ENCODE results near the gene ITGA2. TPM values are rescaled to one million over a fixed set of nuclear protein-coding genes. Genes with fewer than 3 reads are reported as not detected.

The ITGA2 gene
- total RNA-seq, 1 experiment from 2014 or later: 36.6 TPM

DNA sequence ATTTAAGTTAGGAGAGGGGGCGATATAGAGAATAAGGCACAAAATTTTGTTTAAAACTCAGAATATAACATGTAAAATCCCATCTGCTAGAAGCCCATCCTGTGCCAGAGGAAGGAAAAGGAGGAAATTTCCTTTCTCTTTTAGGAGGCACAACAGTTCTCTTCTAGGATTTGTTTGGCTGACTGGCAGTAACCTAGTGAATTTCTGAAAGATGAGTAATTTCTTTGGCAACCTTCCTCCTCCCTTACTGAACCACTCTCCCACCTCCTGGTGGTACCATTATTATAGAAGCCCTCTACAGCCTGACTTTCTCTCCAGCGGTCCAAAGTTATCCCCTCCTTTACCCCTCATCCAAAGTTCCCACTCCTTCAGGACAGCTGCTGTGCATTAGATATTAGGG, 102.1 kb downstream of the ITGA2 start:
- Histone ChIP-seq H4K20me1 (ENCODE audit: insufficient read depth) (no peaks in the 10 kb centered on the region), H3K4me3 (replicated peaks in 1 of 2; ENCODE audit: low read depth in 1 of 2, low read length in 2 of 2) (no peak overlapping the region), H3K27ac (ENCODE audit: low read depth, low read length) (no peak overlapping the region), H3K27me3 (ENCODE audit: insufficient read depth, low read length) (no peaks in the 10 kb centered on the region), H3K9me3 (ENCODE audit: control insufficient read depth in 1 of 2, insufficient read depth in 1 of 2, low read depth in 1 of 2, low read length in 2 of 2) (no peaks in the 10 kb centered on the region), H3K79me2 (ENCODE audit: insufficient read depth, low read length) (no peaks in the 10 kb centered on the region), H3K4me1 (ENCODE audit: control insufficient read depth in 1 of 2, insufficient read depth in 2 of 2, low read length in 2 of 2) (peaks cover 5 to 8% of the 10 kb centered on the region in 2 experiments; a peak in 3 of 4 replicates), H3K9ac (ENCODE audit: low read length) (no peak overlapping the region), H2AFZ (ENCODE audit: low read depth, low read length, poor library complexity, severe bottlenecking) (no peak overlapping the region), H3K36me3 (ENCODE audit: control insufficient read depth in 1 of 2, insufficient read depth in 2 of 2, low read length in 2 of 2) (peaks cover 4 to 34% of the 10 kb centered on the region in 2 experiments; a peak in 3 of 4 replicates), H3K4me2 (ENCODE audit: low read length) (peak overlapping the region; percentile 13; the same call in 1 of the 2 replicates), H3K9me2 (ENCODE audit: insufficient read depth) (no peaks in the 10 kb centered on the region)
- intact Hi-C loops (cut with micrococcal nuclease): no loop called here
- BruUV-seq (replicated peaks): no TSS peak
- peak; percentile 65 for ATAC-seq
- RAD21 ChIA-PET (ENCODE audit: low non-redundant PET in 1 of 2, low total read pairs in 2 of 2, uncharacterized antibody in 2 of 2, unreplicated experiment in 2 of 2): no interaction called here
- POLR2A ChIA-PET: no interaction called here
- CTCF ChIA-PET: interaction anchor here (1.3 kb wide), 1 partner anchor 143 kb away, joined by 5 read pairs; no protein-coding TSS in a partner anchor
- no peak for DNase-seq (ENCODE audit: low read depth, low spot score)
- TF ChIP-seq, protein P1, sequence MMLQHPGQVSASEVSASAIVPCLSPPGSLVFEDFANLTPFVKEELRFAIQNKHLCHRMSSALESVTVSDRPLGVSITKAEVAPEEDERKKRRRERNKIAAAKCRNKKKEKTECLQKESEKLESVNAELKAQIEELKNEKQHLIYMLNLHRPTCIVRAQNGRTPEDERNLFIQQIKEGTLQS (IDR thresholded peaks at IDR 0.05): no peak
- TF ChIP-seq TCF7L2 (IDR thresholded peaks at IDR 0.05; ENCODE audit: borderline replicate concordance, extremely low read depth, insufficient read depth, insufficient read length) (no peak), CEBPB (IDR thresholded peaks at IDR 0.05; ENCODE audit: low read depth) (no peak), SIN3A (IDR thresholded peaks at IDR 0.05; ENCODE audit: low read depth) (no peak), JUND (IDR thresholded peaks at IDR 0.05) (no peak)

DNA sequence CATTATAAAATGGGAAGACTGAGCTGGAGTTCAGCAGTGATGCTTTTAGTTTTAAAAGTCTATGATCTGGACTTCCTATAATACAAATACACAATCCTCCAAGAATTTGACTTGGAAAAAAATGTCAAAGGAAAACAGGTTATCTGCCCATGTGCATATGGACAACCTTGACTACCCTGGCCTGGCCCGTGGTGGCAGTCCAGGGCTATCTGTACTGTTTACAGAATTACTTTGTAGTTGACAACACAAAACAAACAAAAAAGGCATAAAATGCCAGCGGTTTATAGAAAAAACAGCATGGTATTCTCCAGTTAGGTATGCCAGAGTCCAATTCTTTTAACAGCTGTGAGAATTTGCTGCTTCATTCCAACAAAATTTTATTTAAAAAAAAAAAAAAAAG, 103.1 kb downstream of the ITGA2 start:
- TF ChIP-seq POLR2AphosphoS5 (IDR thresholded peaks at IDR 0.05; ENCODE audit: low read depth, low read length) (0 out of 2 replicates have a peak, but pooled peaks have one; percentile 1), TCF7L2 (IDR thresholded peaks at IDR 0.05; ENCODE audit: borderline replicate concordance, extremely low read depth, insufficient read depth, insufficient read length) (no peak), POLR2A (IDR thresholded peaks at IDR 0.05; ENCODE audit: borderline replicate concordance, extremely low read depth, insufficient read depth, insufficient read length) (no peak)
- TF ChIP-seq, protein P2, sequence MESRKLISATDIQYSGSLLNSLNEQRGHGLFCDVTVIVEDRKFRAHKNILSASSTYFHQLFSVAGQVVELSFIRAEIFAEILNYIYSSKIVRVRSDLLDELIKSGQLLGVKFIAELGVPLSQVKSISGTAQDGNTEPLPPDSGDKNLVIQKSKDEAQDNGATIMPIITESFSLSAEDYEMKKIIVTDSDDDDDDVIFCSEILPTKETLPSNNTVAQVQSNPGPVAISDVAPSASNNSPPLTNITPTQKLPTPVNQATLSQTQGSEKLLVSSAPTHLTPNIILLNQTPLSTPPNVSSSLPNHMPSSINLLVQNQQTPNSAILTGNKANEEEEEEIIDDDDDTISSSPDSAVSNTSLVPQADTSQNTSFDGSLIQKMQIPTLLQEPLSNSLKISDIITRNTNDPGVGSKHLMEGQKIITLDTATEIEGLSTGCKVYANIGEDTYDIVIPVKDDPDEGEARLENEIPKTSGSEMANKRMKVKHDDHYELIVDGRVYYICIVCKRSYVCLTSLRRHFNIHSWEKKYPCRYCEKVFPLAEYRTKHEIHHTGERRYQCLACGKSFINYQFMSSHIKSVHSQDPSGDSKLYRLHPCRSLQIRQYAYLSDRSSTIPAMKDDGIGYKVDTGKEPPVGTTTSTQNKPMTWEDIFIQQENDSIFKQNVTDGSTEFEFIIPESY (IDR thresholded peaks at IDR 0.05; ENCODE audit: extremely low read depth, insufficient replicate concordance, low read length): no peak
- no peaks in the 10 kb centered on the region for H3K9me2 ChIP-seq (ENCODE audit: insufficient read depth)
- intact Hi-C loops (cut with micrococcal nuclease): no loop called here
- BruUV-seq (replicated peaks): no TSS peak
- no peaks in the 10 kb centered on the region for H3K9me3 ChIP-seq (ENCODE audit: control insufficient read depth in 1 of 2, insufficient read depth in 1 of 2, low read depth in 1 of 2, low read length in 2 of 2)
- no peak overlapping the region for H3K4me3 ChIP-seq (replicated peaks in 1 of 2; ENCODE audit: low read depth in 1 of 2, low read length in 2 of 2)
- no peak for DNase-seq (ENCODE audit: low read depth, low spot score)
- peaks cover 5 to 8% of the 10 kb centered on the region in 2 experiments; a peak in 3 of 4 replicates for H3K4me1 ChIP-seq (ENCODE audit: control insufficient read depth in 1 of 2, insufficient read depth in 2 of 2, low read length in 2 of 2)
- H2AFZ ChIP-seq (ENCODE audit: low read depth, low read length, poor library complexity, severe bottlenecking): no peak overlapping the region
- H3K27me3 ChIP-seq (ENCODE audit: insufficient read depth, low read length): no peaks in the 10 kb centered on the region
- POLR2A ChIA-PET: no interaction called here
- no peak overlapping the region for H3K27ac ChIP-seq (ENCODE audit: low read depth, low read length)
- RAD21 ChIA-PET (ENCODE audit: low non-redundant PET in 1 of 2, low total read pairs in 2 of 2, uncharacterized antibody in 2 of 2, unreplicated experiment in 2 of 2): no interaction called here
- peaks cover 0 to 26% of the 10 kb centered on the region in 2 experiments; a peak in 3 of 4 replicates for H3K36me3 ChIP-seq (ENCODE audit: control insufficient read depth in 1 of 2, insufficient read depth in 2 of 2, low read length in 2 of 2)
- ATAC-seq: no peak
- H3K9ac ChIP-seq (ENCODE audit: low read length): no peak overlapping the region
- CTCF ChIA-PET: interaction anchor here (7.4 kb wide), 1 partner anchor 143 kb away, joined by 83 read pairs; no protein-coding TSS in a partner anchor
- no peaks in the 10 kb centered on the region for H3K79me2 ChIP-seq (ENCODE audit: insufficient read depth, low read length)
- no peak overlapping the region for H3K4me2 ChIP-seq (ENCODE audit: low read length)
- H4K20me1 ChIP-seq (ENCODE audit: insufficient read depth): no peaks in the 10 kb centered on the region
